Fibroblast of skin of right biceps (primary cell): ENCODE data around the gene AGPAT3.
A peak's percentile ranks its signal among the peaks of the same experiment; 100 is the strongest.
"Not testable (repeated sequence)": the region's sequence is repeated elsewhere in the genome, so short reads cannot be mapped to it uniquely, and the experiment has no call there.

Experiments used
- DNase-seq: peaks from one replicate; pipeline ENCODE4 v3.0.0-alpha.2; 2013

AGPAT3 gene, protein sequence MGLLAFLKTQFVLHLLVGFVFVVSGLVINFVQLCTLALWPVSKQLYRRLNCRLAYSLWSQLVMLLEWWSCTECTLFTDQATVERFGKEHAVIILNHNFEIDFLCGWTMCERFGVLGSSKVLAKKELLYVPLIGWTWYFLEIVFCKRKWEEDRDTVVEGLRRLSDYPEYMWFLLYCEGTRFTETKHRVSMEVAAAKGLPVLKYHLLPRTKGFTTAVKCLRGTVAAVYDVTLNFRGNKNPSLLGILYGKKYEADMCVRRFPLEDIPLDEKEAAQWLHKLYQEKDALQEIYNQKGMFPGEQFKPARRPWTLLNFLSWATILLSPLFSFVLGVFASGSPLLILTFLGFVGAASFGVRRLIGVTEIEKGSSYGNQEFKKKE

DNA sequence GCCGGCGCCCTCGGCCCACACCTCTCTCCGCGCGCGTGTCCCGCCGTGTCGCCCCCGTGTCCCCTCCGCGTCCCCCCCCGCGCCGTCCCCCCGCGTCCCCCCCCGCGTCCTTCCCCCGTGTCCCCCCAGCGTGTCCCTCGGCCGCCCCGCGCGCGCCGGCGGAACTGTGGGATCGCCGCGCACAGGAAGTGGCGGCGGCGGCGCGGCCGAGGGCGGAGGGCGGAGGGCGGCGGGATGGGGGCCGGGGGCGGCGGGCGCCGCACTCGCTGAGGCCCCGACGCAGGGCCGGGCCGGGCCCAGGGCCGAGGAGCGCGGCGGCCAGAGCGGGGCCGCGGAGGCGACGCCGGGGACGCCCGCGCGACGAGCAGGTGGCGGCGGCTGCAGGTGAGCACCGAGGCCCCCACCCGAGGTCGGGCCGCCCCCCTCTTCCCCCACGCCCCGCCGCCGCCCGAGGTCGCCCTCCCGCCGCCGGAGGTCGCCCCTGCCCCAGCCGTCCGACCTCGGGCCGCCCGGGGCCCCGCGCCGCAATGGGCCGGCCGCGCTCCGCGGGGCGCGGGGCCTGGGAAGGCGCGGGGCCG is at the start of gene AGPAT3:
Gene AGPAT3, plus strand, starts transcription at position 262 of the 578 bp plus-strand sequence. CDS start 94,459 bp downstream, outside the sequence.
- DNase-seq = peak; percentile 23

- no peak for DNase-seq
Observed at GRCh38 chr21:43815991-43816390, 49.0 kb upstream of the AGPAT3 start.

GRCh38 chr21:43816611-43817071 is 48.4 kb upstream of the AGPAT3 start:
- no peak for DNase-seq

GRCh38 chr21:43817157-43818086 is 47.6 kb upstream of the AGPAT3 start:
- no peak for DNase-seq

DNA sequence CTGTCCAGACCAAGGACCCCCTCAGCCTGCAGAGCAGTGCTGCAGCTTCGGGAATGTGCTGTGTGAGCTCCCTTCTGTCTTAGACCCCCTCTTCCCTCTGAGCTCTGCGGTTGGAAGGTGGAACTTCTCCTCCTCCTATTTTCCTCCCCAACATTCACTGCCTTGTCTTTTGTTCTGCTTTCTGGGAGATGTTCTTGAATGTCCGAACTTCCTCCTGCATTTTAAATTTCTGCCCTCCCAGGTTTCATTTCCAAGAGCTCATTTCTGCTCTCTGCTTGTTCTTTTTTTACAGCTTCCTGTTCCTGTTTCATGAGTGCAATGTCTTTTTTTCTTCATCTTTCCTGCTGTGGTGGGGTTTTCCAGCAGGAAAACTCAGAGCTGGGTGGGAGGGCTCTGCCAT is 46.3 kb upstream of the AGPAT3 start:
- DNase-seq = no peak

DNA sequence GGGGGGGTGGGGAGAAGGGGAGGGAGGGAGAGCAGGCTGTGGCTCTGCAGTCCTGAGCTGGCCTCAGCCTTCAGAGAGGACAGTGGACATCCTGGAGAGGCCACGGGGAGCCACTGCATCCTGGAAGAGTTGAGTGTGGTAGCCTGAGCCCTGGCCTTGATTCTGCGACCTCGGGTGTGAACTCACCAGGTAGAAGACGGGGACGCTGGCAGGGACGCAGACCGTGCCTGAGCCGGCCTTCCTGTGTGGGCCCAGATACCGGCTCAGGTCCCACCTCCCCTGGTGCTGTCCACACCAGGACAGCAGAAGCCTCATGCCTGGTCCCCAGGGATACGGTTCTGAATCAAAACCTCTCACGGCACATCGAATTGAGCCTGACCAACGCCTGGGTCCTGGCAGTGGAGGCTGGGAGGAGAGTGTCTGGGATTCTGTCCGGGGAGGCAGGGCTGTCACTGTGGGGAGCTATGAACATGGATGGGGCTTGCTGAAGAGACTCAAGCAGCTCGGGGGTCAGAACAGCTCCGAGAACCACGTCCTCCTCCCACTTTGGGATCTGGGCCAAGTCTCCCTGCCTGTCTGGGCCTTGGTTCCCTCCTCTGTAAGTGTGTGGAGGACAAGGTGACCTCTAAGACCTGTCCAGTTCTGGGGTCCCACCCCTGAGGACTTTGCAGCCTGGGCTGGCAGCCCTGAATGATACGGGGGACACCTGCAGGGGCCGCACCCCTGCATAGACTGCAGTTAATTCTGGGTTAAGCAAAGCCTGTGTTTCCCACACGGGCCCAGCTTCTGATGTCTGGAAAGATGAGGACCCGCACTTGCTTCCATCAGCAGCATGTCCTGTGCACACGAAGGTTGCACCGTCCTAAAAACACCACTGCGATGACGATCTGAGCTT is 45.3 kb upstream of the AGPAT3 start:
- DNase-seq = no peak

- no peak for DNase-seq
Observed at GRCh38 chr21:43820466-43820865, 44.6 kb upstream of the AGPAT3 start.

- DNase-seq = not testable (repeated sequence)
Observed at GRCh38 chr21:43822166-43822565, 42.9 kb upstream of the AGPAT3 start.

GRCh38 chr21:43822741-43823140 is 42.3 kb upstream of the AGPAT3 start:
- DNase-seq = not testable (repeated sequence)

- DNase-seq = peak; percentile 54
Observed at GRCh38 chr21:43824333-43825241, 40.4 kb upstream of the AGPAT3 start.

- no peak for DNase-seq
Observed at GRCh38 chr21:43825242-43825935, 39.6 kb upstream of the AGPAT3 start.

DNA sequence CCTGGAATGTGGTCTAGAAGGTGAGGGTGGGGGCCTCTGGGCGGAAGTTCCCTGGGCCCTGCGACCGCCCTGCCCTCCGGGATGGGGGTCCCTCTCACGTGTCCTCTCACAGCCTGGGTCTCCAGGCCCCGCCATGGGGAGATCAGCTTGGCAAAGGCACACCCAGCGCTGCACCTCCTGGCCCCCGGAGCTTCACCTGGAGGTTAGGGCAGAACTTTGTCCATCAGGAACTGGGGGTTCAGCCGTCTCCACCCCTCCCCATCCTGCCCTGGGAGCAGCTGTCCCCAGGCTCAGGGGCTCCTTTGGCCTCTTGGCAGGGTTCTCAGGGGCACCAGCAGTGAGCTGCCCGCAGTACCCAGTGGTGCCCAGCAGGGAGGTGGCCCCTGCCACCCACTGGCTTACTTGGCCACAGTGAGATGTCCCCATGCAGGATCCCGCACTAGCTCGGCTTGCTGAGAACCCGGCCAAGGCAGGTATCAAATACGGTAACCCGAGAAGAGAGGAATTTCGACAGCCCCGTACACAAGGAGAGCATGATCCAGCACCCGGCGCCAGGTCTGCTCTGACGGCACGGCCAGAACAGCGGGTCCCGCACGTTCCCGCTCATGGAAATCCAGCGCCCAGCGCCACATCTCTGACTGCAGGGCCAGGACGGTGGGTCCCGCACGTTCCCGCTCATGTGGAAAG is 38.9 kb upstream of the AGPAT3 start:
- DNase-seq = no peak

DNA sequence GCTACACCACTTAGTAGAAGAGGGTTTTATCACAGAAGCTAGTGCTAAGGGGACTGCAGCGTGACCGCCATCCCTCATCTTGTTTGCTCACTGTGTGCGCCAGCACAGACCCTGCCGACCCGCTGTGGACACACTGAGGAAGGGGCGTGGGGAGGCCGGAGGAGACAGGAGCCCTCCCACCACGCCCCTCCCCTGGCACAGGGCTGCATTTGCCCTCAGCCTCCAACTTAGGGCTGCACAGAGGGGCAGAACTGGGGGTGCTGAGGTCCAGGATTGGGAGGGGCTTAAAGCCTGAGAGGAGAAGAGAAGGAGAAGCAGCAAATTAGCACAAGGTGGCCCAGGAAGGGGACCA is 38.4 kb upstream of the AGPAT3 start:
- DNase-seq = no peak

GRCh38 chr21:43827015-43827611 is 37.9 kb upstream of the AGPAT3 start:
- peak; percentile 82 for DNase-seq

DNA sequence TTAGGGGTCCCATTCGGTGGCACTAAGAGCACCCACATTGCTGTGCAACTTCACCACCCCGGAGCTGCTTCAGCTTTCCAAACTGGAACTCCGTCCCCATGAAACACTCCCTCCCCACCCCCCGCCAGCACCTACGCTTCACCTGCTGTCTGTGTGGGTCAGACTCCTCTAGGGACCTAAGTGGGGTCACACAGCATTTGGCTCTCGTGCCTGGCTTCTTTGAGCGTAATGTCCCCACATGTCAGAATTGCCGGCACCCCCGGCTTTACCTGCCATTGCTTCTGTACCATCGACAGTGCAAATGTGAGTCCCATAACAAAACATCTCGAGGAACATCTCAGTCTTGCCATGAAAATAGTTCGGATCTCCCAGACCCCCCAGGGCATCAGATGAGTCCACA is 35.9 kb upstream of the AGPAT3 start:
- no peak for DNase-seq

DNA sequence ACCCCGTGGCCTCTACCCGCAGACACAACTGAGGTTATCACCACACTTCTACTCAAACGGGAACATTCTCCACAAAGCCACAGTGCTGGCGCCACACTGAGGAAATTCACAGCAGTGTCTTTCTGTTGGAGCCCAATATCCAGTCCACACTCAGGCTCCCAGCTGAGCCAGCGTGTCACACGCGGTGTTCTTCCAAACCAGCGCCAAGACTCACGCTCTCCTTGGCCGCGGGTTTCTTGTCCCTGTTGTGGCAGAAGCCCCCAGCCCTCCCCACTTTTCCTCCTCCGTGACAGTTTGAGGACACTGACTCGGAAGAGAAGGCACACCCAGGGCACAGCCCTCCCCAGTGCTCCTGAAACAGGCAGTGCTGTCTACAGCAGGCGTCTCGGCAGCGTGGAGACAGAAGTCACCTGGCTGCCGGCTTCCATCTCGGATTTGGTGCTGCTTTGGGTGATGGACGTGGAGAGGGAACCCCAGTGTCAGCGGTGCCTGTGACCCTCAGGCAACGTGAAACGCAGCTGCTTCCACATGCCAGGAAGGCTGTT is 35.4 kb upstream of the AGPAT3 start:
- no peak for DNase-seq

GRCh38 chr21:43832158-43832550 is 32.9 kb upstream of the AGPAT3 start:
- no peak for DNase-seq

DNA sequence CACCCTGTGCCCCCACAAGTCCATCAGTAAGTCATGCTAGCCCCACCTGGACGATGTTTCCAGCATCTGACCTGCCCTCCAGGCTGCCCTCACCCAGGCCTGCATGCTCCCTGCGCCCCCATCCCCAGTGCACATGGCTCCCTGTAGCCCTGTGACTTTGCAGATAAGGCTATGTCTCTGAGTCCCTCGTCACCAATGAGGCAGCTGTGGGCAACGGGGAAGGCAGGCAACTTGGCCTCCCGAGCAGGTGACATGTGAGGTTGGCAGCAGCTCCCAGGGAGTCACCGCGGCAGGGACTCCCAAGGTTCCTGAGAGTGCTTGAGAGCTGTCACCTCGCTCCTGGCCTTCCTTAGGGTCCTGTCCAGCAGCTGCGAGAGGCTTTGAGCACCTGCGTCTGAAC is 32.4 kb upstream of the AGPAT3 start:
- no peak for DNase-seq
